T-helper 17 cell (primary cell): ENCODE measurements around the gene TIFAB. TPM values are rescaled to one million over a fixed set of nuclear protein-coding genes. Genes with fewer than 3 reads are reported as not detected.
"Not testable (repeated sequence)": the region's sequence is repeated elsewhere in the genome, so short reads cannot be mapped to it uniquely, and the experiment has no call there.

Experiments used
- ATAC-seq: fragments of 150-1000 bp; cut with Tn5 transposase; 2 replicates; pipeline ENCODE4 v1.10.0; 2021; ENCODE audit warnings: mild to moderate bottlenecking, moderate library complexity
- DNase-seq, 3 donors: peaks; one replicate each; pipeline versions ENCODE4 v3.0.0 to v3.0.0-alpha.2; 2020 to 2021
- H3K9me3 ChIP-seq: one replicate; pipeline ENCODE4 v1.7.0; 2013; ENCODE audit warnings: low read length, mild to moderate bottlenecking; ENCODE audit not compliant: control insufficient read depth, poor library complexity, severe bottlenecking
- H3K27ac Mint-ChIP-seq: one replicate; pipeline ENCODE4 v1.8.0; 2022; ENCODE audit warnings: mild to moderate bottlenecking, moderate library complexity, mixed read lengths
- H3K27me3 Mint-ChIP-seq: one replicate; pipeline ENCODE4 v1.8.0; 2022; ENCODE audit warnings: mixed read lengths
- H3K36me3 Mint-ChIP-seq: one replicate; pipeline ENCODE4 v1.8.0; 2022; ENCODE audit warnings: low read depth, mixed read lengths
- H3K4me1 Mint-ChIP-seq: one replicate; pipeline ENCODE4 v1.8.0; 2022; ENCODE audit warnings: mild to moderate bottlenecking, mixed read lengths
- H3K4me3 Mint-ChIP-seq: one replicate; pipeline ENCODE4 v1.8.0; 2022; ENCODE audit warnings: mild to moderate bottlenecking, moderate library complexity, mixed read lengths
- total RNA-seq, 4 donors: library from RNA in 2 of 4; stranded (reverse) in 2 of 4; gene quantifications; one replicate each; pipeline ENCODE4 v1.2.3 and lab custom pipeline; 2022 to 2026

Gene TIFAB, protein sequence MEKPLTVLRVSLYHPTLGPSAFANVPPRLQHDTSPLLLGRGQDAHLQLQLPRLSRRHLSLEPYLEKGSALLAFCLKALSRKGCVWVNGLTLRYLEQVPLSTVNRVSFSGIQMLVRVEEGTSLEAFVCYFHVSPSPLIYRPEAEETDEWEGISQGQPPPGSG
- total RNA-seq, result under 1 TPM in 1 of 2 donors, not detected in 1; 0.13 TPM
- 0 reads per million in 2 donors for total RNA-seq (lab: John Stamatoyannopoulos, UW)

DNA sequence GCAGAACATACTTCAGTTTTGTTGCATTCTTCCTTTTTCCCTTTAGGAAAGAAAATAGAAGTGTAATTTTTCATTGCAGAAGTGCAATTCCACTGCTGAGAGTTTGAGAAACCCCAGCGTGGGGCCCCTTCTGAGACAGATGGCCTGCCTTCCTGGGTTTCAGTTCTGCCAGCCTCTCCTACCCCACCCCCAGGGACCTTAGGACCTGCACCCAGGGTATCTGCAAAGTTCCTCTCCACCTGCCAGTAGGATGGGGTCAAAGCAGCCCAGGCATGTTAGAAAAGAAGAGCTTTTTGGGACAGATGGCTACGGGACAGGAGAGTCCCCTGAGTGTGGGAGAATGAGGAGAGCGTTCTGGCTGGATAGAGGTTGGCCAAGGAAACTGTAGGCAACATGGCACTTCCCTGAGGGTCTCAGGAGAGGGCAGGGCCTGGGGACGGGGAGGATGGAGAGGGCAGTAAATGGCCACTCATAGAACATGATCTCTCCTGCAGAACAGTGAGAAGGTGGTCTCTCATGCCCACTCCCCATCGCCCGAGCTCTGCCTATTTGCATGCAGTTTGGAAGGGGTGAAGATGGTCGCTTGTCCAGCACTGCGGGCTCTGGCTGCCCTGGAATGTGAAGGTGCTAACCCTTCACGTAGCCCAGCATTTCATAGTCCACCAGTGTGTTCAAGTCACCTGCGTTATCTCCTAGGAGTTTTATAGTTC is at the start of gene TIFAB:
Gene TIFAB (minus strand): TSS at position 31 of the 710 bp plus-strand sequence. CDS start 2,412 bp downstream, outside the sequence.
- H3K4me1 Mint-ChIP-seq, result no peaks in the 10 kb centered on the region
- no peaks in the 10 kb centered on the region for H3K9me3 ChIP-seq
- peaks cover 71% of the 10 kb centered on the region for H3K27me3 Mint-ChIP-seq
- H3K27ac Mint-ChIP-seq, result no peak within 1 kb of the TSS
- ATAC-seq (no peak), DNase-seq (no peak)
- peaks cover 2% of the 10 kb centered on the region for H3K36me3 Mint-ChIP-seq
- H3K4me3 Mint-ChIP-seq, result no peak within 1 kb of the TSS

DNA sequence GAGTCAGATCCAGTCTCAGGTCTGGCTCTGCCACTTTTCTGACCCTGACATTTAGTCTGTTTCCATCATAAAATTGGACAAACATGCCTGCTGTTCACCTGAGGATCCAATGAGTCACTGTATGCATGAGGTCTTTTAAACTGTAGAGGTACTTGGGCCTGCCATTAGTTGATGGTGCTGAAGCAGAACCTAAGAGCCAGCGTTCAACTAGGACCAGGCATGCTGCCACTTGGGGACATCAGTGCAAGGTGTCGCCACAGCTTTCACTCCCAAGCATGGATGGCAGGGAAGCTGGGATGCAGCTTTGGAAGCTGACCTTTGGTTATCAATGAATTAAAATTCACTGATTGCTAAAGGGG is 46.5 kb upstream of the TIFAB start:
- H3K4me1 Mint-ChIP-seq, result peaks cover 3% of the 10 kb centered on the region
- peaks cover 58% of the 10 kb centered on the region for H3K27me3 Mint-ChIP-seq
- H3K4me3 Mint-ChIP-seq, result no peak overlapping the region
- no peaks in the 10 kb centered on the region for H3K9me3 ChIP-seq
- DNase-seq (no peak), ATAC-seq (no peak)
- no peaks in the 10 kb centered on the region for H3K36me3 Mint-ChIP-seq
- H3K27ac Mint-ChIP-seq, result no peak overlapping the region

DNA sequence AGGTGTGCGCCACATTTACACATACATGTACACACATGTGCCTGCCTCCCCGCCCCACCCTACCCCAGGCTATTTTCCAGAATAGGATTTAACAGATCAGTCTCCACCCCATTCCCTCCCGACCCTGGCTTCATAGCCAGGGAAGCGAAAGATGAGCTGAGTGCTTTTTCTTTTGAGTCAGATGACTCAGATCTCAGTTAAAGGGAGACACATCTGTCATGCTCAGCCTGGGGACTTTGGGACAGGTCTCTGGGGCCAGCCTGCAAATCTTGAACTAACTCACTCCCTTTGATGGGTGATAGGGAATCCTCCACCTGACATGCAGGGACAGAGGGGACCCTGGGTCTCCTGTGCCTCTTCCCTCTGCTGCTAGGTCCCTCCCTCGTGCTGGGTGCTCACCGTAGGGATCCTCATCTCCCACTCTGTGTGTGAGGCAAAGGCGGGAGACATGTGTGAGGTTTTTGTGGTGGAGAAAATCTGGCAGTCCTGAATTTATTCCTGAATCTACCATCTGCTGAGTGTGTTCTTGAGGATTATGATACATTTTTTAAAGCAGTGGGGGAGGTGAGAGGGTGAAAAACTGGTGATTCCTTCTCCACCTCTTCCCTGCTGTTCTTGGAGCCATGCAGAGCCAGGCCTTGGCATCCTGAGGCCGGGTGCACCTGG is 46.0 kb upstream of the TIFAB start:
- no peak overlapping the region for H3K27ac Mint-ChIP-seq
- no peaks in the 10 kb centered on the region for H3K36me3 Mint-ChIP-seq
- peaks cover 2% of the 10 kb centered on the region for H3K4me1 Mint-ChIP-seq
- DNase-seq, result no peak
- ATAC-seq, result no peak
- H3K27me3 Mint-ChIP-seq, result peaks cover 58% of the 10 kb centered on the region
- no peak overlapping the region for H3K4me3 Mint-ChIP-seq
- no peaks in the 10 kb centered on the region for H3K9me3 ChIP-seq

DNA sequence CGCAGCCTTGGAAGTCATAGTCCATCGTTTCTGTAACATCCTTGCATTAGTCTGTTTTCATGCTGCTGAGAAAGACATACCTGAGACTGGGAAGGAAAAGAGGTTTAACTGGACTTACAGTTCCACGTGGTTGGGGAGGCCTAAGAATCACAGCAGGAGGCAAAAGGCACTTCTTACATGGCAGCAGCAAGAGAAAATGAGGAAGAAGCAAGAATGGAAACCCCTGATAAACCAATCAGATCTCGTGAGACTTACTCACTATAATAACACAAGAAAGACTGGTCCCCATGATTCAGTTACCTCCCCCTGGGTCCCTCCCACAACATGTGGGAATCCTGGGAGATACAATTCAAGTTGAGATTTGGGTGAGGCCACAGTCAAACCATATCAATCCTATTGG is 43.4 kb upstream of the TIFAB start:
- peaks cover 54% of the 10 kb centered on the region for H3K27me3 Mint-ChIP-seq
- H3K36me3 Mint-ChIP-seq, H3K4me1 Mint-ChIP-seq, H3K27ac Mint-ChIP-seq, H3K9me3 ChIP-seq, DNase-seq, ATAC-seq, H3K4me3 Mint-ChIP-seq: not testable (repeated sequence)

DNA sequence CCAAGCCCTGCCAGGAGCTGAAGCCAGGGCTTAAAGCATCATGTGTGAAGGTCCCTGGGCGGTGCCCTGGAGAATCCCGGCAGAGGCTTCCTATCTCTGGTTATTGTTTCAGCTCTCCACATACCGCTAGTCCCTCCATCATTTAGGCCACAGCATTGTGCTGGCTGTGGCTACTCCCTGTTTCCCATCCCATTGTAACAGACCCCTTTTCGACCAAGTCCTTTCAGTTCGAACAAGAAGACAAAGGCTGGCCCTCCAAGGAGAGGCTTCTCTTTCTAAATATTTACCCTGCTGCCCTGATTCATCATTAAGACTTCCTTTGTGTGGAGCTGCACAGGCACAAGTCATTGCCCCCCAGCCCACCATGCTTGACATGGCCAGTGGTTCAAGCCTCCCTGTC is 42.0 kb upstream of the TIFAB start:
- Mint-ChIP-seq H3K36me3 (peaks cover 2% of the 10 kb centered on the region), H3K27me3 (peaks cover 62% of the 10 kb centered on the region), H3K27ac (no peak overlapping the region), H3K4me3 (no peak overlapping the region), H3K4me1 (peaks cover 4% of the 10 kb centered on the region)
- H3K9me3 ChIP-seq, result no peaks in the 10 kb centered on the region
- DNase-seq, result no peak
- no peak for ATAC-seq

DNA sequence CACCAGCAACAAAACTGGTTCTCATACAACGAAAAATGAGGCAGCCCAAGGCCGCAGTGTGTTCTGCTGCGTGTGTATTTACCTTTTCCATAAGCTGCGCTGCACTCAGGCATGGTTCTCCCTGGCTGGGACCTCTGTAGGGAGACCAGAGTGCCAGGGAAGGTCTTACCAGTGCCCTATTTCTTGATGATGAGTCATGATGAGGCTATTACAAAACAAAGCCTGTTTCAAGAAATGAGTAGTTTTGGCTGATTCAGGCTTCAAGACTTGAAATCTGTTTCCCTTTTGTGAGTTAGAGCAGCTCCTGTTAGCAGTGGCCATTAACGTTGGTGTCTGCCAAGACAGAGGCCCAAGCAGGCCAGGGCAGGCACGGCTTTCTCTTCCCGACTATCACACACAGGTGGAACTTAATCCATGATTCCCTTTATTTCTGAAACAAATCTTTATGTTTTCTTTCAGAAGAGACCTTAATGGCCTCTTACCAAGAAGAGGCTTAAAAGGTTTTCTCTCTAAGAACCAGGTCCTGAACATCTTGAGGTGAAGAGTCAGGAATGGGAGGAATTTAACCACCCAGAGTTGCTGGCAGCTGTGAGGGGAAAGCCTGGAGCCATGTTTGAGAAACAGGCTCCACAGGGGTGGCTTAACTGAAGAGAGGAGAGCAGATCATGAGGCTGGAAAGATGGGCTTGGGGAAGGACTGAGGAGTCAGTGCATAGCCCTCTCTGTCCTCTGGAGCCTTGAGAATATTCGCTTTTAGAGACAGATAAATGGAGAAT is 41.4 kb upstream of the TIFAB start:
- H3K27ac Mint-ChIP-seq, result no peak overlapping the region
- DNase-seq (no peak), ATAC-seq (no peak)
- H3K36me3 Mint-ChIP-seq, result peaks cover 2% of the 10 kb centered on the region
- peaks cover 4% of the 10 kb centered on the region for H3K4me1 Mint-ChIP-seq
- no peaks in the 10 kb centered on the region for H3K9me3 ChIP-seq
- peaks cover 62% of the 10 kb centered on the region for H3K27me3 Mint-ChIP-seq
- no peak overlapping the region for H3K4me3 Mint-ChIP-seq

DNA sequence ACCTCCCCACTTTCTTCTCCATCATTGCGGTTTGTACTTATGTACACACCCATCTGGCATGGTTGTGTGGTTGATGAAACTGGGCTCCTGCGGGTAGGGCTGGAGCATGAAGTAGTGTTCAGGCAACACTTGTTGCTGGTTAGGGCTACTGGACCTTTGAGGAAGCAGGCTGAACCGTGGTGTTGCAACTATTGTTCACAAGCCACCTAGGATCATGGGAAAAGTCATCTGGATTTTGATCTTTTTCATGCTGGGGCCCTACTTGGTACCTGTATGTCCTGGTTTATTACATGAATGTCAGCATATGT is 40.1 kb upstream of the TIFAB start:
- Mint-ChIP-seq H3K27me3 (peaks cover 71% of the 10 kb centered on the region), H3K4me3 (no peak overlapping the region), H3K36me3 (peaks cover 4% of the 10 kb centered on the region), H3K4me1 (peaks cover 6% of the 10 kb centered on the region), H3K27ac (no peak overlapping the region)
- no peak for ATAC-seq
- no peak for DNase-seq
- no peaks in the 10 kb centered on the region for H3K9me3 ChIP-seq

DNA sequence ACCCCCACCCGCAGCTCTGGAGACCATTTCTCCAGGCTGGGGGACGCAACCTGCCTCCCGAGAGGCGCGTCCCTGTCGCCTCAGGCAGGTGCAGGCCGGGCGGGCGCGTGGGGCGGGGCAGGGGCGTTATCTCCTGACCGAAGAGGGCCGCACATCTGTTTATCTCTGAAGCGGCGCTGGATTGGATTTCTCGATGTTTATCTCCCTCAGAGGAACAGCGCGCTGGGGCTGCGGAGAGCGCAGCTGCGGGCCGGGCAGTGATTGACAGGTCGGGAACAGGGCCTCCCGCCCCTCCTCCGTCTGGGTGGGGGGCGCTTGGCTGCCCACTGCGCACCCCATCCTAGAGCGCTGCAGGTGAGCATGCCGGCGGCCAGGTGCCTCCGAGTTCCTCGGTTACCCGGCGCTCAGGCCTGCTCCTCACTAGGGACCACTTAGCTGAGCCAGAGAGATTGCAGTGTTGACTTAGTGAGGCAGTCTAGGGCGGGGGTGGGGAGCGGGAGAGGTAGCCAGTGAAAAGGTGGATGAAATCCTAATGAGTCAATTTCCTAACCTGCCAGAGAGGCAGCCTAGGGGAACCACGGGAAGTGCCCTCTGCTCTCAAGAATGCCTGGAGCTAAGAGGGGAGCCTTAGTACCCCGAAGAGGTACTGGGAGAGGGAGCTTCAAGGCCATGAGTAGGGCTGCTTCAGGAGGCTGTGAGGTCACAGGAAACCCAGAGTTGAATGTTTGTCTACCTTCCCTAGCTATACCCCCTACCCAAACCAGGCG is 39.6 kb upstream of the TIFAB start:
- H3K4me3 Mint-ChIP-seq, result no peak overlapping the region
- H3K27ac Mint-ChIP-seq, result no peak overlapping the region
- H3K27me3 Mint-ChIP-seq, result peaks cover 71% of the 10 kb centered on the region
- H3K9me3 ChIP-seq, result no peaks in the 10 kb centered on the region
- H3K4me1 Mint-ChIP-seq, result peaks cover 4% of the 10 kb centered on the region
- peaks cover 5% of the 10 kb centered on the region for H3K36me3 Mint-ChIP-seq
- no peak for DNase-seq
- ATAC-seq, result no peak

DNA sequence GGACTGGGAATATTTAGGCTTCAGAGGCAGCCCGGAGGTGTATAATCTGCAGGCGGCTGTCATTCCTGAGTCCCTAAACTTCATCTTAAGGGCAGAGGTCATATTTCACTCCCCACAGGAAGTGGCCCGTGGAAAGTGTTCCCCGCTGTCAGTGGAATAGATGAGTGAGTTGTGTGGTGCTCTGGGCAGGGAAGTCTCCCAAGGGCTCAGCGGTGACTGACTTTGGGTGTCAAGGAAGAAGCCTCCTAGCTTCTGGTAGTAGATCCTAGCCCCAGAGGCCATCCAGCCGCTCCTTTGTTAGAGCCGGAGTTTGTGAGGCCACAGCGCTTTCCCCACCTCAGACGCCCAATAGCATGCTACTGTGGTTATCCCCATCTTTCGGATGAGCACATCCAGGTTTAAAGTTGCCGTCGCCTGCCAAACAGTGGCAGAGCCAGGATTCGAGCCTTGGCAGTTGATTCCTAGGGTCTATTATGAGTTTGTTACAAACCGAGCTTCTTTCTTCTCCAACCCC is 38.9 kb upstream of the TIFAB start:
- Mint-ChIP-seq H3K27me3 (peaks cover 75% of the 10 kb centered on the region), H3K27ac (no peak overlapping the region), H3K4me1 (peaks cover 4% of the 10 kb centered on the region), H3K36me3 (peaks cover 6% of the 10 kb centered on the region), H3K4me3 (no peak overlapping the region)
- no peaks in the 10 kb centered on the region for H3K9me3 ChIP-seq
- no peak for ATAC-seq
- no peak for DNase-seq

DNA sequence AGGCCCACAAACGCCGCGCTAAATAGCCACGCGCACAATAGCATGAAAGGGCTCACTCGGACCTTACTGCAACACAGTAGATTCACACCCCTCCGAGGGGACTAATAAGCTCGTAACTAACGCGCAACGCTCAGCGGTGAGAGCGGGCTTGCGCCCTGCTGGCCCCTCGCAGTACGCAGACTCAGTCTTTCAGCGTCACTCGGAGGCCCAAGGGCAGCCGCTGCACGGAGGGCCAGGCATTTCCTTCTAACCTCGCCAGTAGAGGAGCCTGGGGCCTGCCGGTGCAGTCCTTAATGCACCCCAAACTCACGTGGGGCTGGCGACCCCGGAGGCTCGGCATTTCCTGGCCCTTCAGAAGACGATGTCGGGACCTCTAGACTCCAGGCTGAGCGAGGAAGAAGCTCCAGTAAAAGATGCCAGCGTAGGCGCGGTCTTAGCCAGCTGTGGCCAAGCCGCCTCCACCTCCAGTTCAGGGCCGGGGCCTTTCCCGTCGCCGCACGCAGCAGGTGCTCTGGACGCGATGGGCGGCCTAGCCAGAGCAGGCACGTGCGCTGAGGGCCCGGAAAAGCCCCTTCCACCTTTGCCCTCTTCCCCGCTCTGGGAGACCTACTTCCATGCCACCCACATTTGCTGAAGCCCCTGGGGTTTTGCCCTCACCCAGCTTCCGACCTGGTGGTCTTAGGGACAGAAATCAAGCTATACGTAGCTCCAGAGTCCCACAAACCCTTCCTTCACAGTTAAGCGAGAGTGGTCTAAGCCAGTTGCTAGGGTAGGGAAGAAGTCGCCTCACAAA is 38.3 kb upstream of the TIFAB start:
- peaks cover 6% of the 10 kb centered on the region for H3K36me3 Mint-ChIP-seq
- no peaks in the 10 kb centered on the region for H3K9me3 ChIP-seq
- DNase-seq (no peak), ATAC-seq (no peak)
- H3K4me3 Mint-ChIP-seq, result peak overlapping the region; percentile 21
- H3K4me1 Mint-ChIP-seq, result peaks cover 4% of the 10 kb centered on the region
- H3K27ac Mint-ChIP-seq, result no peak overlapping the region
- peaks cover 81% of the 10 kb centered on the region for H3K27me3 Mint-ChIP-seq

DNA sequence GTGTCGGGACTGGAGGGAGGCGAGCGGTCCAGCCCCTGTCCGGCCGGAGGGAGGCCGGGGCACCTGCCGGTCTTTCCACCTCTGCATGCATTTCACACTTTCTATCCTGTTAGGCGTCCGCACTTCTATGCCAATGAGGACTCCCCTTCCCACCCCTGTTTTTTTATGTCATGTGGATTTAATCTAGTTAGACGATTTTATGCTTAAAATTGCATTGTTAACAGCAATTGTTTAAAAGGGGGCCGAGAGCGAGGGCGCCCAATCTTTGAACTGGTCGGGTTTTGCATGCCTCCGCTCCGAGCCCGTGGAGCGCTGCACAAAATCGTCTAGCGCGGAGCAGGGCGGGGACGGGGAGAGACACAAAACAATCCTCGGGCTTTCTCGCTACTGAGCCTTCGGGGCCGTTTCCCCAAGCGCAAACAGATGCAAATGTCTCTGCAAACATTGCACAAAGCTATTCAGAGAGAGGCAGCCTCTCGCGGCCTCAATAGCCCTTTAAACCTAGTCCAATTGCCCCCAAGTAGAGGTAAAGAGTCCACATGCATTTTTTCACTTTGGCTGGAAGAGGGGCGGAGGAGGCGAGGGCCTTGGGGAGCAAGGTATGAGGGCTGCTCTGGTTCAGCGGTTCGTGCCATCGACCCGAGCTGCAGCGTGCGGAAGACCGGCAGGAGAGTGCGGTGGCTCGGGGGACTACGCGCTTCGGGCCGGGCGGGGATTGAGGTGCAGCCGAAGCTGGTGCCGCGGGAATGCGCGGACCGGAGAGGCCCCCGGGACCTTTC is 37.5 kb upstream of the TIFAB start:
- Mint-ChIP-seq H3K4me1 (peaks cover 4% of the 10 kb centered on the region), H3K27ac (no peak overlapping the region), H3K4me3 (peak overlapping the region; percentile 57), H3K36me3 (peaks cover 6% of the 10 kb centered on the region), H3K27me3 (peaks cover 83% of the 10 kb centered on the region)
- no peaks in the 10 kb centered on the region for H3K9me3 ChIP-seq
- DNase-seq, result no peak
- no peak for ATAC-seq
